OCI-LY3 (cell line): ENCODE data around the gene DCST1.

Source experiments
- H2AFZ ChIP-seq: fragments of 200-600, 300-600 bp; shearing (Covaris generic); 2 replicates; pipeline ENCODE4 v1.6.0; 2014; ENCODE audit warnings: antibody characterized with exemption, low read depth, low read length
- H3K27ac ChIP-seq: fragments of 200-600, 300-600 bp; sonication (generic); 2 replicates; pipeline ENCODE4 v1.5.1; 2014; ENCODE audit warnings: mild to moderate bottlenecking, low read length, moderate library complexity, mixed read lengths
- H3K27me3 ChIP-seq: fragments of 200-600, 300-600 bp; sonication (generic); 2 replicates; pipeline ENCODE4 v1.6.1; 2014; ENCODE audit warnings: low read depth, low read length, mixed read lengths
- H3K36me3 ChIP-seq: fragments of 200-600, 300-600 bp; sonication (generic); replicated peaks from 2 replicates; pipeline ENCODE3; 2014; ENCODE audit warnings: low read depth, low read length, mixed read lengths
- H3K4me1 ChIP-seq: fragments of 300-600, 200-600 bp; sonication (generic); 2 replicates; pipeline ENCODE4 v1.6.1; 2014; ENCODE audit warnings: low read length, mixed read lengths
- H3K4me2 ChIP-seq: fragments of 200-600, 300-600 bp; sonication (generic); 2 replicates; pipeline ENCODE4 v1.6.1; 2014; ENCODE audit warnings: low read length, mixed read lengths
- H3K4me3 ChIP-seq: fragments of 300-600, 200-600 bp; sonication (generic); 2 replicates; pipeline ENCODE4 v1.5.1; 2014; ENCODE audit warnings: antibody characterized with exemption, mild to moderate bottlenecking, low read length, moderate library complexity
- H3K79me2 ChIP-seq: fragments of 300-600, 200-600 bp; shearing (Covaris generic); 2 replicates; pipeline ENCODE4 v1.6.1; 2014; ENCODE audit warnings: mild to moderate bottlenecking, low read length, mixed read lengths
- H3K9ac ChIP-seq: fragments of 300-600, 200-600 bp; shearing (Covaris generic); 2 replicates; pipeline ENCODE4 v1.6.0; 2014; ENCODE audit warnings: mild to moderate bottlenecking, low read length, moderate library complexity
- H3K9me3 ChIP-seq: fragments of 200-600, 300-600 bp; shearing (Covaris generic); 2 replicates; pipeline ENCODE4 v1.6.1; 2014; ENCODE audit warnings: low read length, mixed read lengths; ENCODE audit not compliant: insufficient read depth
- H4K20me1 ChIP-seq: fragments of 200-600, 300-600 bp; sonication (generic); 2 replicates; pipeline ENCODE4 v1.6.1; 2016; ENCODE audit warnings: low read length, mixed read lengths; ENCODE audit not compliant: insufficient read depth
- EZH2phosphoT487 ChIP-seq: fragments of 200-600 bp; shearing (Covaris generic); IDR thresholded peaks from 2 replicates; pipeline ENCODE4 v1.6.1; 2018; ENCODE audit warnings: antibody characterized with exemption, mixed run types, low read depth
- TF ChIP-seq, protein P1 (sequence below): fragments of 200-600, 300-600 bp; sonication (generic); IDR thresholded peaks from 2 replicates; pipeline ENCODE4 v1.5.1; 2014; ENCODE audit warnings: antibody characterized with exemption, low read length, low read depth

The DCST1 gene

DNA sequence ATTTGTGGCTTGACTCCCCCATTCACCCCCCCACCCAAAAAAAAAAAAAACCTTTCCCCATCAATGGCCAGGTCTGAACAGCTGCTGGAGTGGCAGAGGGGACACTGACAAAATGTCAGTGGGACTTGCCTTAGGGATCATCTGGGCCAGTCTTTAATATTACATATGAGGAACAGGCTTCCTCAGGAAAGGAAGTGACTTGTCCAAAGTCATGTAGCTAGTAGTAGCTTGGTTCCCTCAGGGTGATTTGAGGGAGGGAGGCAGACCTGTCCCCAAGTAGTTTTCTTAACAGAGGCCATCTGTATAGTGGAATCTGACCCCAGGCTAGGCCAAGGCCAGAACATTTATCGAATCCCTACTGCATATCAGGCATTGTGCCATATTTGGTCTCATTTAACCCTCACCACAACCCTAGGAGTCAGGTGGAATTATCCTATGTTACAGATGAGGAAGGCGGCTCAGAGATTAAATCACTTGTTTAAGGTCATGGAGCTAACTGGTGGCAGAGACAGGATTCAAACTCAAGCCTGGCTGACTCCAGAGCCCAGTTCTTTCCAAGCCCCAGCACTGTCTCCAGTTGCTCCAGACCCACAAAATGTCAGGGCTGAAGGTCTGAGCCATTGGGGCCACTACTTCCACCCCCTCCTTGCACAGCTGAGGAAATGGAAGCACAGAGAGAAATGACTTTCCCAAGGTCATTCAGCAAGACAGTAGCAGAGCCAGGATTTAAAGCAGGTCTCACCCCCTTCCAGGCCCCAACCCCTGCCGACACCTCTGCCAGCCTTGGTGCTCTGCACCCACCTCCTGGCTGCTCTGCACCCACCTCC, 20.6 kb upstream of the DCST1 start:
- Histone ChIP-seq H4K20me1 (peaks cover 53% of the 10 kb centered on the region), H2AFZ (no peak overlapping the region), H3K4me1 (peaks cover 42% of the 10 kb centered on the region), H3K79me2 (peaks cover 6% of the 10 kb centered on the region; the same call in 1 of the 2 replicates), H3K4me2 (no peak overlapping the region), H3K9me3 (no peaks in the 10 kb centered on the region), H3K9ac (no peak overlapping the region), H3K4me3 (no peak overlapping the region), H3K36me3 (peaks cover 28% of the 10 kb centered on the region), H3K27ac (no peak overlapping the region), H3K27me3 (no peaks in the 10 kb centered on the region)
- TF ChIP-seq, protein P1, sequence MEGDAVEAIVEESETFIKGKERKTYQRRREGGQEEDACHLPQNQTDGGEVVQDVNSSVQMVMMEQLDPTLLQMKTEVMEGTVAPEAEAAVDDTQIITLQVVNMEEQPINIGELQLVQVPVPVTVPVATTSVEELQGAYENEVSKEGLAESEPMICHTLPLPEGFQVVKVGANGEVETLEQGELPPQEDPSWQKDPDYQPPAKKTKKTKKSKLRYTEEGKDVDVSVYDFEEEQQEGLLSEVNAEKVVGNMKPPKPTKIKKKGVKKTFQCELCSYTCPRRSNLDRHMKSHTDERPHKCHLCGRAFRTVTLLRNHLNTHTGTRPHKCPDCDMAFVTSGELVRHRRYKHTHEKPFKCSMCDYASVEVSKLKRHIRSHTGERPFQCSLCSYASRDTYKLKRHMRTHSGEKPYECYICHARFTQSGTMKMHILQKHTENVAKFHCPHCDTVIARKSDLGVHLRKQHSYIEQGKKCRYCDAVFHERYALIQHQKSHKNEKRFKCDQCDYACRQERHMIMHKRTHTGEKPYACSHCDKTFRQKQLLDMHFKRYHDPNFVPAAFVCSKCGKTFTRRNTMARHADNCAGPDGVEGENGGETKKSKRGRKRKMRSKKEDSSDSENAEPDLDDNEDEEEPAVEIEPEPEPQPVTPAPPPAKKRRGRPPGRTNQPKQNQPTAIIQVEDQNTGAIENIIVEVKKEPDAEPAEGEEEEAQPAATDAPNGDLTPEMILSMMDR: no peak
- no peak for TF ChIP-seq EZH2phosphoT487

DNA sequence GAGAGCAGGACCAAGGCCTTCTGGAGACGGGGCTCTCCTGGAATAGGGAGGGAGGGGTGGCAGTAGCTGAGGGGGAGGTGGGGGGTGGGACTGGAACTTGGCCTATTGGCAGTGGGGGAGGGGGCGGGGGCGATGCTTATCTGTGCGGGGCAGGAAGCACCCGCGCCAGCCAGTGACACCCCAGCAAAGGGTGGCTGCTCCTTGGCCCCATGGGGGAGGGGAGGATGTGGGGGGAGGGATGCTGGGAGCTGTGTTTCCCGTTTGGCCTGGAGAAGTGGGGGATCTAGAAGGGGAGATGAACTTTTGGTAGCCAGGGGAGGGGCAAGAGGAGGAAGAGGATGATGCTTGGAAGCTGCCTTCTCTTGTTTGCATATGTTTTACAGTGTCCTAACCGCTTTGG, 20.0 kb upstream of the DCST1 start:
- Histone ChIP-seq H3K79me2 (no peaks in the 10 kb centered on the region), H3K4me2 (no peak overlapping the region), H3K27ac (no peak overlapping the region), H3K9me3 (no peaks in the 10 kb centered on the region), H2AFZ (no peak overlapping the region), H3K4me1 (peaks cover 41% of the 10 kb centered on the region), H3K4me3 (no peak overlapping the region), H3K36me3 (peaks cover 25% of the 10 kb centered on the region), H3K27me3 (no peaks in the 10 kb centered on the region), H4K20me1 (peaks cover 47% of the 10 kb centered on the region), H3K9ac (no peak overlapping the region)
- TF ChIP-seq EZH2phosphoT487: no peak
- TF ChIP-seq, protein P1: no peak

DNA sequence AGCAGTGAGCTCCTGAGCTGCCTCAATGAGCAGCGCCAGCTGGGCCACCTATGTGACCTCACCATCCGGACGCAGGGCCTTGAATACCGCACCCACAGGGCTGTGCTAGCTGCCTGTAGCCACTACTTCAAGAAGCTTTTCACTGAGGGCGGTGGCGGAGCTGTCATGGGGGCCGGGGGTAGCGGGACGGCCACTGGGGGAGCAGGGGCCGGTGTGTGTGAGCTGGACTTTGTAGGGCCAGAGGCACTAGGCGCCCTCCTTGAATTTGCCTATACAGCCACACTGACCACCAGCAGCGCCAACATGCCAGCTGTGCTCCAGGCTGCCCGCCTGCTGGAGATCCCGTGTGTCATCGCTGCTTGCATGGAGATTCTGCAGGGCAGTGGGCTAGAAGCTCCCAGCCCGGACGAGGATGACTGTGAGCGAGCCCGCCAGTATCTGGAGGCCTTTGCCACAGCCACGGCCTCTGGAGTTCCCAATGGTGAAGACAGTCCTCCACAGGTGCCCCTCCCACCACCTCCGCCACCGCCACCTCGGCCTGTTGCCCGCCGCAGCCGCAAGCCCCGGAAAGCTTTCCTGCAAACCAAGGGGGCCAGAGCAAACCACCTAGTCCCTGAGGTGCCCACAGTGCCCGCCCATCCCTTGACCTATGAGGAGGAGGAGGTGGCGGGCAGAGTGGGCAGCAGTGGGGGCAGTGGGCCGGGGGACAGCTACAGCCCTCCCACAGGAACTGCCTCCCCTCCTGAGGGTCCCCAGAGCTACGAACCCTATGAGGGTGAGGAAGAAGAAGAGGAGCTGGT, 18.7 kb upstream of the DCST1 start:
- peaks cover 40% of the 10 kb centered on the region for H4K20me1 ChIP-seq
- no peak overlapping the region for H3K27ac ChIP-seq
- no peaks in the 10 kb centered on the region for H3K9me3 ChIP-seq
- TF ChIP-seq, protein P1: no peak
- no peak for TF ChIP-seq EZH2phosphoT487
- no peak overlapping the region for H2AFZ ChIP-seq
- no peak overlapping the region for H3K9ac ChIP-seq
- H3K36me3 ChIP-seq: peaks cover 29% of the 10 kb centered on the region
- peaks cover 33% of the 10 kb centered on the region for H3K4me1 ChIP-seq
- no peaks in the 10 kb centered on the region for H3K79me2 ChIP-seq
- no peak overlapping the region for H3K4me2 ChIP-seq
- H3K4me3 ChIP-seq: no peak overlapping the region
- no peaks in the 10 kb centered on the region for H3K27me3 ChIP-seq

DNA sequence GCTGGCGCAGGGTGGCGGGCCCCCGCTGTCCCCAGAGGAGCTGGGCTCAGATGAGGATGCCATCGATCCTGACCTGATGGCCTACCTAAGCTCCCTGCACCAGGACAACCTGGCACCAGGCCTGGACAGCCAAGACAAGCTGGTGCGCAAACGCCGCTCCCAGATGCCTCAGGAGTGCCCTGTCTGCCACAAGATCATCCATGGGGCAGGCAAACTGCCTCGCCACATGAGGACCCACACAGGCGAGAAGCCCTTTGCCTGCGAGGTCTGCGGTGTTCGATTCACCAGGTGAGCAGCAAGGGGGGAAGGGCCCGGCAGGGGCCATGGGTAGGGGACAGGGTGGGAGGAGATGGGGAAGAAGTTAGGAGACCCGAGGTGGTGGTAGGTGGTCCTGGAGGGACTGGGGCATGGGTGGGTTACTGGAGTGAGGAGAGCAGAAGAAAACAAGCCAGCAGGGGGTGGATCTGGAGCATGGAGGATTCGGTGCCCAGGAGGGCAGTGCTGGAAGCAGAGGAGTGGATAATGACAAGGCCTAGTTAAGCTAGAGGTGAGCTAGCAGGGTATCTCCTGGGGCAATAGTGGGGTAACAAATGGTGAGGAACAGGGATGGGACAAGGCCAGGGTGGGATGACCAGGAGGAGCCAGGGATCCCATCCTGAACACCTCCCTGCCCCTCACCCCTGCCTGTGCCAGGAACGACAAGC, 17.9 kb upstream of the DCST1 start:
- H3K4me3 ChIP-seq: no peak overlapping the region
- no peak overlapping the region for H2AFZ ChIP-seq
- peaks cover 33% of the 10 kb centered on the region for H4K20me1 ChIP-seq
- no peaks in the 10 kb centered on the region for H3K79me2 ChIP-seq
- peaks cover 30% of the 10 kb centered on the region for H3K4me1 ChIP-seq
- H3K9ac ChIP-seq: no peak overlapping the region
- H3K27ac ChIP-seq: peak overlapping the region; percentile 75
- H3K4me2 ChIP-seq: no peak overlapping the region
- H3K27me3 ChIP-seq: no peaks in the 10 kb centered on the region
- H3K36me3 ChIP-seq: peaks cover 29% of the 10 kb centered on the region
- no peak for TF ChIP-seq EZH2phosphoT487
- TF ChIP-seq, protein P1: no peak
- no peaks in the 10 kb centered on the region for H3K9me3 ChIP-seq
